HCT116 (cell line): ENCODE data around the gene FGF14. TPM values are rescaled to one million over a fixed set of nuclear protein-coding genes. Genes with fewer than 3 reads are reported as not detected.

ENCODE experiments used
- ATAC-seq: fragments of 200-7000 bp; cut with Tn5 transposase; 2 replicates; pipeline ENCODE4 v1.9.1; 2020; ENCODE audit warnings: mild to moderate bottlenecking, moderate library complexity
- BruUV-seq: library from RNA; stranded (reverse); fragments of 400-500 nt; replicated peaks from 2 replicates; lab custom pipeline; 2021; lab: Mats Ljungman, UMichigan
- CTCF ChIA-PET: fragments of 300-600 bp; sonication (Branson Sonifier 250); formaldehyde crosslinking; loops from one replicate; lab custom pipeline; 2021; ENCODE audit warnings: antibody characterized with exemption; lab: Charles Lee
- POLR2A ChIA-PET: fragments of 300-600, 350-600 bp; sonication (Branson Sonifier 250); formaldehyde crosslinking; loops from one replicate; lab custom pipeline; 2021; ENCODE audit warnings: antibody characterized with exemption; lab: Charles Lee
- RAD21 ChIA-PET, 2 experiments: fragments of 300-600 bp; sonication (Branson Sonifier 250); formaldehyde crosslinking; loops; one replicate each; lab custom pipeline; 2023; ENCODE audit warnings: low total read pairs in 2 of 2; ENCODE audit not compliant: uncharacterized antibody in 2 of 2, unreplicated experiment in 2 of 2, low non-redundant PET in 1 of 2; lab: Charles Lee
- DNase-seq: peaks from one replicate; pipeline ENCODE4 v3.0.0-alpha.2; 2010; ENCODE audit warnings: low read depth, low spot score
- H2AFZ ChIP-seq: fragments of 200-600 bp; shearing (Covaris generic), sonication (generic); 2 replicates; pipeline ENCODE4 v1.6.1; 2017; ENCODE audit warnings: low read depth, mixed run types, mixed read lengths, antibody characterized with exemption, low read length; ENCODE audit not compliant: poor library complexity, severe bottlenecking
- H3K27ac ChIP-seq: 2 replicates; pipeline ENCODE4 v1.5.1; 2012; ENCODE audit warnings: low read depth, low read length
- H3K27me3 ChIP-seq: fragments of 200-600 bp; sonication (generic); 2 replicates; pipeline ENCODE4 v1.6.1; 2016; ENCODE audit warnings: mixed run types, low read length, mixed read lengths; ENCODE audit not compliant: insufficient read depth
- H3K36me3 ChIP-seq, 2 experiments: fragments of 200-500 bp in 1 of 2; fragments of 200-600 bp in 1 of 2; sonication (Bioruptor generic) in 1 of 2; sonication (generic) in 1 of 2; 2 replicates each; pipeline versions ENCODE4 v1.5.1 to v1.6.1; 2014 to 2016; ENCODE audit warnings: low read length in 2 of 2, inconsistent platforms in 1 of 2, mixed read lengths in 1 of 2, mixed run types in 1 of 2; ENCODE audit not compliant: insufficient read depth in 2 of 2, control insufficient read depth in 1 of 2
- H3K4me1 ChIP-seq, 2 experiments: fragments of 200-600 bp in 1 of 2; sonication (generic) in 1 of 2; 2 replicates each; pipeline versions ENCODE4 v1.5.1 to v1.6.1; 2012 to 2017; ENCODE audit warnings: low read length in 2 of 2, inconsistent platforms in 1 of 2, mild to moderate bottlenecking in 1 of 2, mixed read lengths in 1 of 2, mixed run types in 1 of 2, moderate library complexity in 1 of 2; ENCODE audit not compliant: insufficient read depth in 2 of 2, control insufficient read depth in 1 of 2
- H3K4me2 ChIP-seq: fragments of 200-600 bp; sonication (generic); 2 replicates; pipeline ENCODE4 v1.6.1; 2017; ENCODE audit warnings: mixed run types, low read length, mixed read lengths
- H3K4me3 ChIP-seq, 2 experiments: fragments of 200-600 bp in 1 of 2; sonication (generic) in 1 of 2; replicated peaks in 1 of 2; 2 replicates each; pipeline ENCODE4 v1.5.1; 2011 to 2016; ENCODE audit warnings: low read length in 2 of 2, control low read depth in 1 of 2, low read depth in 1 of 2, mild to moderate bottlenecking in 1 of 2, mixed read lengths in 1 of 2, mixed run types in 1 of 2
- H3K79me2 ChIP-seq: fragments of 200-600 bp; sonication (generic); 2 replicates; pipeline ENCODE4 v1.6.1; 2017; ENCODE audit warnings: mild to moderate bottlenecking, mixed run types, low read length, moderate library complexity, mixed read lengths; ENCODE audit not compliant: insufficient read depth
- H3K9ac ChIP-seq: fragments of 200-600 bp; sonication (generic); 2 replicates; pipeline ENCODE4 v1.6.1; 2016; ENCODE audit warnings: low read length, mixed read lengths
- H3K9me2 ChIP-seq: fragments of 200-600 bp; sonication (generic), shearing (Covaris generic); 2 replicates; pipeline ENCODE4 v1.6.1; 2017; ENCODE audit warnings: mixed run types, mild to moderate bottlenecking, moderate library complexity; ENCODE audit not compliant: insufficient read depth
- H3K9me3 ChIP-seq, 2 experiments: fragments of 200-500 bp in 1 of 2; fragments of 200-600 bp in 1 of 2; sonication (Bioruptor generic) in 1 of 2; sonication (generic) in 1 of 2; 2 replicates each; pipeline ENCODE4 v1.6.1; 2014 to 2017; ENCODE audit warnings: low read length in 2 of 2, mixed read lengths in 2 of 2, inconsistent platforms in 1 of 2, low read depth in 1 of 2, mild to moderate bottlenecking in 1 of 2, mixed run types in 1 of 2, moderate library complexity in 1 of 2; ENCODE audit not compliant: control insufficient read depth in 1 of 2, insufficient read depth in 1 of 2
- H4K20me1 ChIP-seq: fragments of 200-600 bp; sonication (generic), shearing (Covaris generic); 2 replicates; pipeline ENCODE4 v1.6.1; 2017; ENCODE audit warnings: mixed run types, mild to moderate bottlenecking, moderate library complexity; ENCODE audit not compliant: insufficient read depth
- CBX3 ChIP-seq: IDR thresholded peaks from 2 replicates; pipeline ENCODE4 v1.6.1; 2012; ENCODE audit warnings: low read depth
- CEBPB ChIP-seq: IDR thresholded peaks from 2 replicates; pipeline ENCODE4 v1.6.1; 2012; ENCODE audit warnings: low read depth
- EGR1 ChIP-seq: IDR thresholded peaks from 2 replicates; pipeline ENCODE4 v1.6.1; 2012; ENCODE audit warnings: low read depth
- ELF1 ChIP-seq: IDR thresholded peaks from 2 replicates; pipeline ENCODE4 v1.6.1; 2012; ENCODE audit warnings: low read depth, borderline replicate concordance
- EZH2 ChIP-seq: fragments of 200-600 bp; sonication (generic); IDR thresholded peaks from 2 replicates; pipeline ENCODE4 v1.6.1; 2017; ENCODE audit warnings: antibody characterized with exemption, mixed run types
- EZH2phosphoT487 ChIP-seq: fragments of 200-600 bp; IDR thresholded peaks from 2 replicates; pipeline ENCODE4 v1.6.1; 2018; ENCODE audit warnings: antibody characterized with exemption, borderline replicate concordance
- FOSL1 ChIP-seq: IDR thresholded peaks from 2 replicates; pipeline ENCODE4 v1.6.1; 2012; ENCODE audit warnings: low read depth
- POLR2AphosphoS5 ChIP-seq: IDR thresholded peaks from 2 replicates; pipeline ENCODE4 v1.6.1; 2011; ENCODE audit warnings: mild to moderate bottlenecking, low read depth, low read length, moderate library complexity
- RAD21 ChIP-seq: IDR thresholded peaks from 2 replicates; pipeline ENCODE4 v1.6.1; 2012; ENCODE audit warnings: low read depth, mild to moderate bottlenecking
- SP1 ChIP-seq: IDR thresholded peaks from 2 replicates; pipeline ENCODE4 v1.6.1; 2012; ENCODE audit warnings: low read depth
- SRF ChIP-seq: IDR thresholded peaks from 2 replicates; pipeline ENCODE4 v1.6.1; 2012; ENCODE audit warnings: low read depth
- TCF7L2 ChIP-seq: IDR thresholded peaks from 2 replicates; pipeline ENCODE4 v1.7.0; 2011; ENCODE audit warnings: borderline replicate concordance, inconsistent platforms; ENCODE audit not compliant: insufficient read depth, insufficient read length; ENCODE audit errors: extremely low read depth
- YY1 ChIP-seq: IDR thresholded peaks from 2 replicates; pipeline ENCODE4 v1.6.1; 2011; ENCODE audit warnings: low read length, low read depth, moderate library complexity, mild to moderate bottlenecking; ENCODE audit not compliant: insufficient replicate concordance; ENCODE audit errors: extremely low read depth
- ZFX ChIP-seq: fragments of 450-650 bp; IDR thresholded peaks from 2 replicates; pipeline ENCODE4 v1.6.1; 2017
- ZNF274 ChIP-seq: fragments of 200-500 bp; sonication (Bioruptor generic); IDR thresholded peaks from 2 replicates; pipeline ENCODE4 v1.6.1; 2014; ENCODE audit warnings: mild to moderate bottlenecking, low read depth, low read length, inconsistent platforms
- intact Hi-C: fragments of 100-400 bp; cut with micrococcal nuclease; formaldehyde crosslinking; loops from 2 replicates; pipeline ENCODE4 v1.10.0; 2022
- total RNA-seq: library from RNA; stranded (reverse); gene quantifications from one replicate; pipeline ENCODE4 v1.2.1, GENCODE V29; 2021; ENCODE audit not compliant: unreplicated experiment
- TF ChIP-seq, protein P1 (sequence below): IDR thresholded peaks from 2 replicates; pipeline ENCODE4 v1.6.1; 2012; ENCODE audit warnings: low read depth
- TF ChIP-seq, protein P2 (sequence below): IDR thresholded peaks from 2 replicates; pipeline ENCODE4 v1.6.1; 2012
- TF ChIP-seq, protein P3 (sequence below): IDR thresholded peaks from 2 replicates; pipeline ENCODE4 v1.6.1; 2012
- TF ChIP-seq, protein P4 (sequence below): IDR thresholded peaks from 2 replicates; pipeline ENCODE4 v1.6.1; 2011; ENCODE audit warnings: mild to moderate bottlenecking, low read length, moderate library complexity; ENCODE audit not compliant: insufficient replicate concordance; ENCODE audit errors: extremely low read depth

FGF14 gene
- total RNA-seq, 1 experiment from 2014 or later, result not detected

DNA sequence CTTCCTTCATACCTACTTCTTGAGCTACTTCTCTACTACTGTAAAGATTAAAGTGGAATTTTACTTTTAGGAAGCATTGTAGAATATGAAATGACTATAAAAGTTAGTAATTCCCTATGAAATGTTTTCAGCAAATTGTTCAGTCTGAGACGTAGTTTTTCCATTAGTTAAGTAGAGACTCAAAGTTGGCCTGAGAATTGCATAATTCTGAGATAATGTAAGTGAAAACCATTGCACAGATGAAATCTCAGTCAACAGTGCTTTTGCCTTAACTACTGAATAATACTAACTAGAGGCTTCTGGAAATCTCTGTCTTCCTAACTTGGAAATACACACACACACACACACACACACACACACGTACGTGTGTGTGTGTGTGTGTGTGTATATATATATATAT, 125.9 kb downstream of the FGF14 start:
- H3K27ac ChIP-seq, result no peak overlapping the region
- no peak overlapping the region for H3K4me2 ChIP-seq
- no peaks in the 10 kb centered on the region for H3K27me3 ChIP-seq
- no TSS peak for BruUV-seq
- ATAC-seq, result no peak
- no peaks in the 10 kb centered on the region for H3K79me2 ChIP-seq
- no peaks in the 10 kb centered on the region for H3K36me3 ChIP-seq
- intact Hi-C loops, result no loop called here
- H3K4me1 ChIP-seq, result no peaks in the 10 kb centered on the region
- POLR2A ChIA-PET, result no interaction called here
- no peaks in the 10 kb centered on the region for H4K20me1 ChIP-seq
- H3K9me3 ChIP-seq, result no peaks in the 10 kb centered on the region
- H3K9me2 ChIP-seq, result no peaks in the 10 kb centered on the region
- H2AFZ ChIP-seq, result no peak overlapping the region
- H3K9ac ChIP-seq, result no peak overlapping the region
- RAD21 ChIA-PET, result no interaction called here
- no peak for TF ChIP-seq POLR2AphosphoS5
- TF ChIP-seq CBX3, result no peak
- no peak for TF ChIP-seq CEBPB
- TF ChIP-seq ZFX, result no peak
- no peak for TF ChIP-seq RAD21
- TF ChIP-seq ZNF274, result no peak
- TF ChIP-seq FOSL1, result no peak
- TF ChIP-seq SRF, result no peak
- TF ChIP-seq, protein P1, sequence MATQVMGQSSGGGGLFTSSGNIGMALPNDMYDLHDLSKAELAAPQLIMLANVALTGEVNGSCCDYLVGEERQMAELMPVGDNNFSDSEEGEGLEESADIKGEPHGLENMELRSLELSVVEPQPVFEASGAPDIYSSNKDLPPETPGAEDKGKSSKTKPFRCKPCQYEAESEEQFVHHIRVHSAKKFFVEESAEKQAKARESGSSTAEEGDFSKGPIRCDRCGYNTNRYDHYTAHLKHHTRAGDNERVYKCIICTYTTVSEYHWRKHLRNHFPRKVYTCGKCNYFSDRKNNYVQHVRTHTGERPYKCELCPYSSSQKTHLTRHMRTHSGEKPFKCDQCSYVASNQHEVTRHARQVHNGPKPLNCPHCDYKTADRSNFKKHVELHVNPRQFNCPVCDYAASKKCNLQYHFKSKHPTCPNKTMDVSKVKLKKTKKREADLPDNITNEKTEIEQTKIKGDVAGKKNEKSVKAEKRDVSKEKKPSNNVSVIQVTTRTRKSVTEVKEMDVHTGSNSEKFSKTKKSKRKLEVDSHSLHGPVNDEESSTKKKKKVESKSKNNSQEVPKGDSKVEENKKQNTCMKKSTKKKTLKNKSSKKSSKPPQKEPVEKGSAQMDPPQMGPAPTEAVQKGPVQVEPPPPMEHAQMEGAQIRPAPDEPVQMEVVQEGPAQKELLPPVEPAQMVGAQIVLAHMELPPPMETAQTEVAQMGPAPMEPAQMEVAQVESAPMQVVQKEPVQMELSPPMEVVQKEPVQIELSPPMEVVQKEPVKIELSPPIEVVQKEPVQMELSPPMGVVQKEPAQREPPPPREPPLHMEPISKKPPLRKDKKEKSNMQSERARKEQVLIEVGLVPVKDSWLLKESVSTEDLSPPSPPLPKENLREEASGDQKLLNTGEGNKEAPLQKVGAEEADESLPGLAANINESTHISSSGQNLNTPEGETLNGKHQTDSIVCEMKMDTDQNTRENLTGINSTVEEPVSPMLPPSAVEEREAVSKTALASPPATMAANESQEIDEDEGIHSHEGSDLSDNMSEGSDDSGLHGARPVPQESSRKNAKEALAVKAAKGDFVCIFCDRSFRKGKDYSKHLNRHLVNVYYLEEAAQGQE, result no peak
- no peak for TF ChIP-seq EZH2
- no peak for TF ChIP-seq EGR1
- TF ChIP-seq, protein P2, sequence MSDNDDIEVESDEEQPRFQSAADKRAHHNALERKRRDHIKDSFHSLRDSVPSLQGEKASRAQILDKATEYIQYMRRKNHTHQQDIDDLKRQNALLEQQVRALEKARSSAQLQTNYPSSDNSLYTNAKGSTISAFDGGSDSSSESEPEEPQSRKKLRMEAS, result no peak
- TF ChIP-seq, protein P3, sequence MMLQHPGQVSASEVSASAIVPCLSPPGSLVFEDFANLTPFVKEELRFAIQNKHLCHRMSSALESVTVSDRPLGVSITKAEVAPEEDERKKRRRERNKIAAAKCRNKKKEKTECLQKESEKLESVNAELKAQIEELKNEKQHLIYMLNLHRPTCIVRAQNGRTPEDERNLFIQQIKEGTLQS, result no peak
- no peak for TF ChIP-seq SP1
- TF ChIP-seq YY1, result no peak
- TF ChIP-seq ELF1, result no peak
- TF ChIP-seq, protein P4, sequence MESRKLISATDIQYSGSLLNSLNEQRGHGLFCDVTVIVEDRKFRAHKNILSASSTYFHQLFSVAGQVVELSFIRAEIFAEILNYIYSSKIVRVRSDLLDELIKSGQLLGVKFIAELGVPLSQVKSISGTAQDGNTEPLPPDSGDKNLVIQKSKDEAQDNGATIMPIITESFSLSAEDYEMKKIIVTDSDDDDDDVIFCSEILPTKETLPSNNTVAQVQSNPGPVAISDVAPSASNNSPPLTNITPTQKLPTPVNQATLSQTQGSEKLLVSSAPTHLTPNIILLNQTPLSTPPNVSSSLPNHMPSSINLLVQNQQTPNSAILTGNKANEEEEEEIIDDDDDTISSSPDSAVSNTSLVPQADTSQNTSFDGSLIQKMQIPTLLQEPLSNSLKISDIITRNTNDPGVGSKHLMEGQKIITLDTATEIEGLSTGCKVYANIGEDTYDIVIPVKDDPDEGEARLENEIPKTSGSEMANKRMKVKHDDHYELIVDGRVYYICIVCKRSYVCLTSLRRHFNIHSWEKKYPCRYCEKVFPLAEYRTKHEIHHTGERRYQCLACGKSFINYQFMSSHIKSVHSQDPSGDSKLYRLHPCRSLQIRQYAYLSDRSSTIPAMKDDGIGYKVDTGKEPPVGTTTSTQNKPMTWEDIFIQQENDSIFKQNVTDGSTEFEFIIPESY, result no peak
- no peak for TF ChIP-seq EZH2phosphoT487
- no peak for TF ChIP-seq TCF7L2
- TF ChIP-seq, all 23 proteins: peak for 0
- no peak for DNase-seq
- CTCF ChIA-PET, result no interaction called here
- no peak overlapping the region for H3K4me3 ChIP-seq
